NCI-H345 treated with DMSO at 0.1 percent for 48 hours (cell line): ENCODE data around the gene MACROH2A1.

Experiments
- DNase-seq: peaks from one replicate; lab custom pipeline; 2025; ENCODE audit not compliant: unreplicated experiment; lab: John Stamatoyannopoulos, UW

MACROH2A1 gene

DNA sequence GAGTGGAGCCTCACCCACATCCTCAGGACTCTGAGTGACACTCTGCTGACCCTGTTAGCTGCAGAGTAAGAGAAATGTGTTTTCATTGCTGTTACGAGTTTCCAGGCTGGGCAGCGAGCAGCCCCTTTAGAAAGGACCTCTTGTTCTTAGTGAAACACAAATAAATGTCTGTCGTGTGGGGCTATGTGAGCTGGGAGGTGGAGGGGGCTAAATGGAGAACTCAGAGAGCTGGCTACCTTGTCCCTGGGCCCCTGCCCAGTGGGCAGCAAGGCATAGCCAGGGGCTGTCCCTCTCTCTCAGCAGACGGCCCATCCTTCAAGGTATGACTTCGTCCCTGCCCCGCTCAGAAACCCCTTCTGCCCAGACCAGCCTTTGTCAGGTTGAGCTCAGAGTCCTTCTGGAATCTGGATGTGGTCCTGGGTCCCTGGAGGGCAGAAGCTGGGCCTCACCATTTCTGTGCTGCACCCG, 38.0 kb upstream of the MACROH2A1 start:
- no peak for DNase-seq

DNA sequence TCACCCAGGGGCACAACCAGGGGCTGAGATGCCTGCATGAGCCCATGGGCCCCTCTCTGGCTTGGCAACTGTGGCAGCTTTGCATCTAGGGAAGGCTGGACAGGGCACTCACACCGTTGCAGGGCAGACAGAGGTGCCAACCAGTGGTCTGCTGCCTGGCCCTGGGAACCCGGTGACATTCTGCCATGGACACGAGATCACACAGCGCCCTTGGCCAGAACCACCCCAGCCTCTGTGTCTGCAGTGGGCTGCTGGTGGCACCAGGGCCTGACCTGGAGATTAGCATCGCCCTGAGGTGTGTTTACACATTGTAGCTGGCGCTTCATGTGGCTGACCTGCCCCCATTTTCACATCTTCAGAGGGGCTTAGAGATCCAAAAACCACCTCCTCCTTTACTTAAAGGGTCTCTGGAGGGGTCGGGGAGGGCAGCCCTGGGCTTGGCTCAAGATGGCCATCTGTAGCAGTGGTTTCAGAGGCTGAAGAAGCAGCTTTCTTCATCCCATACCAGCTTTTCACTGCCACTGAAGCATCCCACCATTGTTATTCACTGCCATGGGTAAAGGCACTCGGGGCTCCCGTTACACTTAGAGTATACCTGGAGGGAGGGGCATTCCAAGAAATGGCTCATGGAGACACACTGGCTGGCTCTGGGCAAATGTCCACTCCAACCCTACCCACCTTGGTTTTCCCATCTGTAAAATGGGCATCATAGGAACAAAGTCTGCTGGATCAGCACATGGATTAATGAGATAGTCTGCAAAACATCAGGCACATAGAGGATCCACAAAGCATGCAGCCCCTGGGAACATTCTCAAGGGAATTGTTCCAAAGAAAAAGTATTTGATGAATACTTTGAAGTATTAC, 36.7 kb upstream of the MACROH2A1 start:
- DNase-seq, result no peak

DNA sequence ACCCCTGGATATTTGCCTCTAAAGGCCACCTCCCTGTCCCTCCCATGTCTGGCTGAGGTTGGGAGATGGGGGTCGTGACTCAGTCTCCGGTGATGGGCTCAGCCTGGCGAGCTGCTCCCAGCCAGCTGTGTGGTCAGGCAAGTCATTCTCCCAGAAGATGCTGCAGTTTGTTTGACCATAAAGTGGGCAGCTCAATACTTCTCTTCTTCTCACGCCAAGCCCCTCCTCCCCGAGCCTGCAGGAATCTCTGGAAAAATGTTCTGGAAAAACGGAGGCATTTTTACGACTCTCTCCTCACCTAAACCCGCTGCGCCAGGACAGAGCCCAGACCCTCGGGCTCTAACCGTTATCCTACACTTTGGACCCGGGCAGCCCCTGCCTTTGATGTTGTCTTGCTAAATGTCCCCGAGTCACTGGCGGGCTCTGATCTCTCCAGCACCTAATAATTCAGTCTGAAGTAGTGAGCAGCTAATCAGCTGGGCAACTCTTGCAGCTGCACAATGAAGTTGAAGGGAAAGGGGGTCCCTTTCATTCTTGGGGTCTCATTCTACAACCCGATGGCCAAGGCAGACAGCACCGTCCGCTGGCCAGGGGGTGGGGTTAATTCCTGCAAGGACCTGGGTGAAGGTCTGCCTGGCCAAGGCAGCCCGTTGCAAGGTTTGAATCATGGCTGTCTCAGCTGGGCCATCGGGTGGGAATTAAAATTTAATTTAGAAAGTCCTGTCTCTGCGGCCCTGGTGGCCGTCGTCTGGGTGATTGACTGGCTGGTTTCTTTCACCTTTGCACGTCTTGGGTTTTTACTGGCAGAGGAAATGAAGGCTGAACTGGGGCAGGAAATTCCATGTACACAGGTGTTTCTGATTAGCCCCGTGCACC, 35.8 kb upstream of the MACROH2A1 start:
- no peak for DNase-seq

DNA sequence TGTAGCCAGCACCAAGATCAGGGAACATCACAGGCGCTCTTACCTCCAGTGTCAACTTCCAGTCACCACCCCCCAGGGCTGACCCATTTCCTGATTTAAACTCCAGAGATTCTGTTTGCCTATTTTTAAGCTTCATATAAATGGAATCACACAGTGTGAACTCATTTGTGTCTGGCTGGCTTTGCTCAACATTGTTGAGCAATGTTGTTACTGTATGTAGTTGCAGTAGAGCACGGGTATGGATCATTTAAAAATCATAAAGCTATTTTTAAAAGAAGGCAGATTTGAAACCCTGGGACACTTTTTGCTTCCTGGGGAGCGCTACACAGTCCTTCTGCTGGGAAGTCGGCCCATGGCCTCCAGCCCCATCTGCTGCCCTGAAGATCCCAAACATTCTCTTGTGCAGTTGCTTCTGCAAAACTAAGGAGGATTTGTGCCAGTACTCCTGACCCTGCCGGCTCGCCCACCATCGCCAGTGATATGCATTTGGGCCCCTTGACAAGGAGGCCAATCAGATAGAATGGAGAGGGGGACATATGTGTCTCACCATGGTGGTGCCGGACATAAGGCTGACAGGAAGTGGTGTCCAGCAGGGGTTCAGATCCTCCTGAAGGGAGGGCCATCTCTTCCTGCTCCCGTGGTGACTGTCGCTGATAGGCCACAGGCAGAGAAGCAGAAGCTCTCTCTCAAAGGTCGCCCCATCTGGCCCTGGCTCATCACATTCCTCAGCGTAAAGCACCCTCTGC, 34.8 kb upstream of the MACROH2A1 start:
- DNase-seq, result no peak

DNA sequence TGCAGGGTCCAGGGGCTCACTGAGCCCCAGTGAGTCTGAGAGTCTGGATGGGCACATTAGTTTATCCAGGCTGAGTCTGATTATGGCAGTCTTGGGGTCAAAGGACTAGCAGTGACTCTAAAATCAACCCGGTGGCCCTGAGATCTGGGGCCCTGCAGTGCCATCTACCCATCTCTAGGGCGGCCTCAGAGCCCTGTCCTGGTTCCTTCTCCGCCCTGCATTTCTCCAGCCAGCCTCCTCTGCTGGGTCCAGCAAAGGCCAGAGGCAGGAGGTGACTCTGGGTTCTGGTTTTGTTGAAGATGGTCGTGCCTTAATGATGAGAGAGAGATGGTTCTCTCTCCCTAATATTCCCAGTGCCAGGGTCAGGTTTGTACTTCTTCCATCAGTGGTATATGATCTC, 33.1 kb upstream of the MACROH2A1 start:
- DNase-seq, result no peak

DNA sequence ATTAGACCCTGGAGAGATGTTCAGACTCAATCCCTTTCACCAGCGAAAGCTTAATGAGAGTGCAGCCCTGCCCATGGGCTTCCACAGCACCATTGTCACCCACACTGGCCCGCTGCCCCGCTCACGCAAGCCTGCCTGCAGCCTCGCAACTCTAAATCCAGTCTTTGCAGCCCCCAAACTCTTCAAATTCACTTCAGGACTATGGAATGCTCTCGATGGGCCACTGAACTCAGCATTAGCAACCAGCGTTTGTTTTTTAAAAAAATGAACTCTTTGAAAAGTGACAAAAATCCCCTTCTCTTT, 31.1 kb upstream of the MACROH2A1 start:
- DNase-seq, result no peak

DNA sequence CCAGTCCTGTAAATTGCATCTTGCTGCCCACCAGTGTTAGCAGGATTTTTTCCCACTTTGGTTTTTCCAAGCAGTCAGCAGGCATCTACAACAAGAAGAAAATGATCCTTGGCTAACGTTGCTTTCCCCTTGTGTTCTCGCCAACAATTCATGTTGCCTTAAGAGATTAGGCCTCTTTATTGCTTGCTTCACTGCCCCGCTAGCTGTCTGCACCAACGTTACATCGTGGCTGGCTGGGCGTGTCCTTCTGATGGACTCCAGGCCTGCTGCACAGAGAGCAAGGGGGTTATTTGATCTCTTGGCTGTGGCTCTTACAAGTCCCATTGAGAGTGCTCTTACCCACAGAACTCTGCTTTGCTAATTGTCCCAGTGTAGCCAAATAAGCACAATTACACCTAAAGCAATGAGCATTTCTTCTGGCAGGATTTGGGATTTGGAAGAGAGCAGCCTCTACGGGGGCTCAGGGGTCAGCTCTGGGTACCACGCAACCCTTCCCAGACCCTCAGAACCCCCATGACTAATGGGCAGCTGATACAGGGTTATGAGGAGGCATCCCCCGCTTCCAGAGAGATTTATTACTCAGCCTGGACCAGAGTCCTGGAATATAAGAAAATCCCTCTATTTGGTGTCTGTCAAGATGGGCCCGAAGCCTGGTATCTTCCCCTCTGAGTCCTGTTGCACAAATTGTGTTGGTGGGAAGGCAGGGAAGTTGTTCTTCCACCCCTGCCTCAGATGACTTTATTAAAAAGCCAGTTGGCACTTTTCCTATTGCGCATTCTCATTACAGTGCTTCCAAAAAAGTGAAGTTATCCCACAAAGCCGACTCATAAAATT, 30.5 kb upstream of the MACROH2A1 start:
- no peak for DNase-seq

DNA sequence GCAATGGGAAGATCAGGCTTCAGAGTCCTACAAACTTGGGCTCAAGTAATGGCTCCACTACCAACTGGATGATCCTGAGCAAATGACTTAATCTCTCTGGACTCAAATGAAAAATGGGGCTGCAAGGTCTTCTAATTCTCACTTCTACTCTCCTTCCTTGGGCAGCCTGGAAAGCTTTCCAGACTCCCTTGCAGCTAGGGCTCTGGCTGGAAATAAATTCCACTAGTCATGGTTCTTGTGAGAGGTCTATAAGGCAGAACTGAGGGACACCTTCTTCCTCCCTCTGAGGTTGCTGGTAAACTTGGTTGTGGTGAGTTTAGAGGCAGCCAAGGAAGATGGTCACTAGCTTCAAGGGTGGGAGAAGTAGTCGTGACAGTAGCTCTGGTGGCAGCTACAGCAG, 29.6 kb upstream of the MACROH2A1 start:
- no peak for DNase-seq

DNA sequence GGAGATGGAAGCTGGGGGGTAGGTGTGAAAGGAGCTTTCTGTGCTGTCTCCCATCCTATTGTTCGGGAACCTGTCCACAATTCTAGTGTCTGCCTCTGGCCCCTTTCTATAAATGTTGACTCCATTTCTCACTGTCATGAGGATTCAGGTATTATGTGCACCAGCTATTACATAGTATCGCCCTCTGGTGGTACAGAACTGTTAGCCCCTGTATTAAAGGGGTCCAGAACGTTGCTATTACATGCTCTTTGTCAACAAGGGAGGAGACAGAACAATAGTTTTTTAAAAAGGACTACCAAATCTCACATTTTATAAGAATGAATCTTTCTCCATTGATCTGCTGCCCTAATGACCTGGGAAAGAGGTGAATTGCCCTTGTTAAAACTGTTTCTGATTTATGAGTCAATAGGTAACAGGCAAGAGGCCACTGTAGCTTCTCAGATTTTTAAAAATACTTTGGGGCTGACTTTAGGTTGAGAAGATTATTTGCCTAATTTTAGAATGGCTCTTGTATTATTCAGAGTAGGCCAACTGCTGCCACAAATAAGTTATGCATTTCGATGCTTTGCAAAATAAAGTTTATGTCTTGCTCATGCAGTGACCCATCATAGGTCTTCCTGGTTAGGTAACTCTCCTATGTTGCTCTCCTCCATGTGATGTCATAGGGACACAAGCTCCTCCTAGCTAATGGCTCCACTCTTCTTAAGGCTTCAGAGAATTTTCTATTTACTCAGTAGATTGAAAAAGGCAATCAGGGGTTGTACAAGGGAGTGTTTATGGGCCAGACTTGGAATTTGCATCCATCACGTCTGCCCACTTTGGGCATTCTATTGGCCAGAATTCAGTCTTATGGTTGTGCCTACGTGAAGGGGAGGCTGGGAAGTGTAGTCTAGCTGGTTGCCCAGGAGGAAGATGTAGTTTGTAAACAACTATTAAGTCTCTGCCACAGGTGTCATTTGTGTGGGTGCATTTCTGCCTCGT, 27.4 kb upstream of the MACROH2A1 start:
- DNase-seq, result peak; percentile 34

DNA sequence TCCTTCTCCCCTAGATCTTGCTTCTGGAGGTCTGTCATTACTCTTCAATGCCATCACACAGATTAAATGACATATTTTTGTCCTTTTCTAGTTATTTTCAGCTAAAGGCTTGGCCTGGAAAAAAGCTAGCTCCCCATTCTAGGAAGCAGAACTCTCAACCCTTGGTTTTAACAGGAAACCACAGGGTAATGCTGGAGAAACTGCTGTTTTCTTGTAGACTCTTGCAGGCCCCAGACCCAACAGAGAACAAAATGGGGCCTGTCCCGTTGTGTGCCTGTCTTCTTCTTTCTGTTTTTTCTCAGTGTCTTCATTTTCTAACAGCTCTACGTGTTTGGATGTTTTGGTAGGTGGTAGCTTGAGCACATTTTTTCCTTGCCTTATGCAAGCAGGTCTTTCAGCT, 26.6 kb upstream of the MACROH2A1 start:
- no peak for DNase-seq

DNA sequence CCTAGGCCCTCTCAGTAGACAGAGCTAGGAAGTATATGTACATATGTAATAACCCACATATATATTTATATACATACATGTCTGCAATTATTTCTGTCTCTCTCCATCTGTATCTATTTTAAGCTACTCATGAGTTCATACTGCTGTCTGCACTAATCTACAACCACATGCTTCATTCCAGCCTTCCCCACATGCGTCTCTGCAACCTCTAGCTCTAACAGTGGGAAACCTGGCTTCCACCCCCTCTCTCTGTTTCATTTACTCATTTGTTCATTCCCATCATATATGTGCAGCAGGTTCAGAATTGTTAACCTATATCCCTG, 24.8 kb upstream of the MACROH2A1 start:
- no peak for DNase-seq

DNA sequence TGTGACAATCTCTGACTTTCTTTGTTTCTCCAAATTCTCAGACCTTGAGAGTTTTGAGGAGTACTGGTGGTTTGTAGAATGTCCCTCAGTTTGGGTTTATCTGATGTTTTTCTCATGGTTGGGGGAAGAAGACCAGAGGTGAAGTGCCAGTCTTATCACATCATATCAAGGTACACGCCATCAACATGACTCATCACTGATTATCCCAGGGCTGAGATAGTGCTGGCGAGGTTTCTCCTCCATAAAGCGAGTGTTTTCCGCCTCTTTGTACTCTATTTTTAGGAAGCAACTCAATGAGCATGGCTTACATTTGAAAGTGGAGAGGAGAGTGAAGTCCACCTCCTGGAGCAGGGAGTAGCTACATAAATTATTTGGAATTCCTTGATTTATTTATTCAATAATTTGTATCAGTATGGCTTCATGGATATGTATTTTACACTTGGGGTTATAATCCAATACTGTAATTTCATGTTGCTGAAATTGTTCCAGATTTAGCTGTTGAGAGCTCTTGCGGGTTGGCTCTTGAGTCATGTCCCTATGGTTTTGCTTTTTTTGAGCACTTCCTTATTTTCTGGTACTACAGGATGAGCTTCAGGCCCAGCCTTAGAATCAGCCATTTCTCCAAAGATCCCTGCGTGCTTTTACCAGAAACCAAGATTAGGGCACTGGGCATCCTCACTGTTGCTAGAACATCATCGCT, 24.3 kb upstream of the MACROH2A1 start:
- DNase-seq, result no peak

DNA sequence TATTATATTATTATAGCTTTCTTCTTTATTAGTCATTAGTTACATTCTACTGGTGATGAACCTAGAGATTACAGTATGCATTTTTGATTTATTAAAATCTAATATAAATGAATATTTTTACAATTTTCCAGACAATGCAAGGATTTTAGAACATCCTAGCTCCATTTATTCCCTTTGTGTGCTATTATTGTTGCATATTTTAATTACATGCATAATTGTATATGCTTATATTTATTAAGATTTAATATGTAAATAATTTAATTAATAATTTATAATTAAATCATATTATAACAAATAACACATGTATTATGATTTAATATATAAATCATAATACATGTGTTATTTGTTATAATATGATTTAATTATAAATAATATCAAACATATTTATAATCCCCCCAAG, 23.4 kb upstream of the MACROH2A1 start:
- no peak for DNase-seq

DNA sequence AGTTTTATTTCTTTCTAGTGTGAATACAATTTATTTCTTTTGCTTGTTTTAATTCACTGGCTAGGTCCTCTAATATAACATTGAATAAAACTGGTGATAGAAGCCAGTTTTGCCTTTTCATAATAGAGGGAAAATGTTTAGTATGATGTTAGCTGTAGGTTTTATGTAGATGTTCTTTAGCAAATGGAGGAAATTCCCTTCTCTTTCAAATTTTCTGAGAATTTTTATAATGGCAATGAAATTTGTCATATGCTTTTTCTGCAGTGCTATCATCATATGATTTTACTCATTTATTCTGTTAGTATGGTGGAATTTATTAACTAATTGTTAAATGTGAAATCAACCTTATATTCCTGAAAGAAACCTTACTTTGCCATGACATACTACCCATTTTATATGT, 18.1 kb upstream of the MACROH2A1 start:
- no peak for DNase-seq

DNA sequence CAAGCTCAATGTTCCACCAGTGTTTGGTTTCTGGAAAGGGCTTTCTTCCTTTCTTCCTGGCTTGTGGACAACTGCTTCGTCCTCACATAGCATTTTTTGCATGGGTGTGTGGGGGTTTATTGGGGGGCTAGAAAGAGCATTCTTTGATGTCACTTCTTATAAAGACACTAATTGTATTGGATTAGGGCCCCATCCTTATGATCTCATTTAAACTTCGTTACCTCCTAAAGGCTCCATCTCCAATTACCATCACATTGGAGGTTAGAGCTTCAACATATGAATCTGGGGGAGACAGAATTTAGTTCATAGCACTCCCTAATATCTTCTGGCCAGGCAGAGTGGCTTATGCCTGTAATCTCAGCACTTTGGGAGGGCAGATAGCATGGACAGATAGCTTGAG, 6.1 kb upstream of the MACROH2A1 start:
- no peak for DNase-seq

DNA sequence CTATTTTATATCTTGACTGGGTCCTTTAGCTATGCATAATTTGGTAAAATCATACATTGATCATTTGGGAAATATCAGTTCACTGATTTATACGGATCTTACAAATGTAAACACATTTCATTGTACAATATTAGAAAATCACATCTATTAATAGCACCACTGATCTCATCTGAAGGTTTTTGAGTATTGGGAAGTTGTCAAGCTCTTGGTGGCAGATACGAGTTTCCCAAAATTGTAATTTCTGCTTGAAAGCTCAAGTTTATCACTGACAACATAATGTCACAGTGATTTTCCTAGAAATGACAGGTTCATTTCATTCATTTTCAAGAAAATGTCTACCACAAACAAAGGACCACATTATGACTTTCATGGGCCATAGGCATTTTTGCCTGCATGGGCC, 3.0 kb upstream of the MACROH2A1 start:
- DNase-seq, result no peak

DNA sequence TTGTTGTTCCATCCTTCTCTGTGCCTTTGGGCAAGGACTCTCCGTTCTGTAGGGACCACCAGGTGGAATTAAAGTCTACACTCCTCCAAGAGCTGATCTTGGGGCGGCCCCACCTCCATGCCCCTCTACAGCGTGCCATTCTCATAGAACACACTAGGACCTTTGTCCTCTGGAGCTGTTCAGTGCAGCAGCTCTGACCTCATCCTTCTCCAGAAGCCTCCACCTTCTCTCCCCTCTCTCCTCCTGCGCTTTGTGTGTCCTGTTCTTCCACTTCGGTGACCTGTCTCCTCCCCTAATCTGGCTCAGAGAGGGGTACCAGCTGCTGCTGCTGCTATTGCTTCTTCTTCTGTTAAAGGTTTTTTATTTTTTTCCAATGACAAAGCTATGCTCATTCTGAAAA, 1.8 kb upstream of the MACROH2A1 start:
- no peak for DNase-seq

DNA sequence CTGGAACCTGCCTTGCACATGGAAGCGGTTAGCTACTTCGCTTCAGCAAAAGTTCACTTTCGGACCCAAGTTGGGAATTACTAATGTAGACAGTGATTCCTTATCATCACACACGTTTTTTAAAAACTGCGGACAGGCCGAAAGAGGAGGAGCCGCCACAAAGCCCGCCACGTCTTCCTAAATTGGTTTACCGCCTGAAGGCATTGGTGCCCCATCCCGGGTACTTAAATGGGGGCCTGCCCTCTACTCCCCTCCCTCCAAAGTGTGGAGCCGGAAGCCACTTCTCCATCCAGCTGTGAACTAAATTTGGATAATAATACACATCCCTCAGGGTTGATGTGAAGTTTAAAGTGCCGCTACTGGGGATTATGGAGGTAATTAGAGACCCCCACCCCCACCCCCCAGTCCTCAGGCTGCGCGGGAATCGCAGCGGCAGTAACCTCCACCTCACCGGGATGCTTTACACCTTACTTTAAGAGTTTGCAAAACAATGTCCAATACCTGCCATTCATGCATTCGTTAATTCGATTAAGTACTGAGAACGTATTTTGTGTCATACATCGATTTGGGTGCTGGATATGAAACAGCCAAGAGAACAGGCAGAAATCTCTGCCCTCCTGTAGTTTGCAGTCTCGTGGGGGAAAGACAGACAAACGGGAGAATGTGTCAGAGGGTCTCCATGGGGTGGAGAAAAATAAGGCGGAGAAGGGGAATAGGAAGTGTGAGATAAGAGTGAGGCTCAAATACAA, 937 bp upstream of the MACROH2A1 start:
- DNase-seq, result no peak
